Activated CD8-positive, alpha-beta T cell treated with anti-CD3 and anti-CD28 coated beads, Interleukin-2, amount 10 ng/mL, durations not matched to agents 7 days and 5 days (primary cell): ENCODE measurements around the gene CCPG1. TPM values are rescaled to one million over a fixed set of nuclear protein-coding genes. Genes with fewer than 3 reads are reported as not detected.

Experiments
- ATAC-seq: fragments of 150-1000 bp; cut with Tn5 transposase; one replicate; pipeline ENCODE4 v1.10.0; 2021; ENCODE audit warnings: moderate library complexity
- CTCF ChIA-PET: fragments of 350-600 bp; sonication (Branson Sonifier 250); formaldehyde crosslinking; loops from one replicate; lab custom pipeline; 2021; ENCODE audit warnings: antibody characterized with exemption; lab: Charles Lee
- POLR2A ChIA-PET: fragments of 350-600 bp; sonication (Branson Sonifier 250); formaldehyde crosslinking; loops from one replicate; lab custom pipeline; 2021; ENCODE audit warnings: antibody characterized with exemption; lab: Charles Lee
- DNase-seq: peaks from one replicate; pipeline ENCODE4 v3.0.0-alpha.2; 2020
- H3K27ac Mint-ChIP-seq: one replicate; pipeline ENCODE4 v1.8.0; 2021; ENCODE audit warnings: mild to moderate bottlenecking, mixed read lengths
- H3K27me3 Mint-ChIP-seq: one replicate; pipeline ENCODE4 v1.8.0; 2021; ENCODE audit warnings: low read depth, mixed read lengths
- H3K36me3 Mint-ChIP-seq: one replicate; pipeline ENCODE4 v1.8.0; 2021; ENCODE audit warnings: low read depth, mixed read lengths
- H3K4me1 Mint-ChIP-seq: one replicate; pipeline ENCODE4 v1.8.0; 2021; ENCODE audit warnings: low read depth, mixed read lengths
- H3K4me3 Mint-ChIP-seq: one replicate; pipeline ENCODE4 v1.8.0; 2021; ENCODE audit warnings: mild to moderate bottlenecking, mixed read lengths
- H3K9me3 Mint-ChIP-seq: one replicate; pipeline ENCODE4 v1.8.0; 2022; ENCODE audit warnings: mixed read lengths; ENCODE audit not compliant: insufficient read depth
- total RNA-seq, 2 experiments: library from RNA; stranded (reverse); gene quantifications; one replicate each; pipeline ENCODE4 v1.2.3, GENCODE V29; 2021

Gene CCPG1
- total RNA-seq, 2 experiments from 2014 or later, result 8.2 to 10.4 TPM

DNA sequence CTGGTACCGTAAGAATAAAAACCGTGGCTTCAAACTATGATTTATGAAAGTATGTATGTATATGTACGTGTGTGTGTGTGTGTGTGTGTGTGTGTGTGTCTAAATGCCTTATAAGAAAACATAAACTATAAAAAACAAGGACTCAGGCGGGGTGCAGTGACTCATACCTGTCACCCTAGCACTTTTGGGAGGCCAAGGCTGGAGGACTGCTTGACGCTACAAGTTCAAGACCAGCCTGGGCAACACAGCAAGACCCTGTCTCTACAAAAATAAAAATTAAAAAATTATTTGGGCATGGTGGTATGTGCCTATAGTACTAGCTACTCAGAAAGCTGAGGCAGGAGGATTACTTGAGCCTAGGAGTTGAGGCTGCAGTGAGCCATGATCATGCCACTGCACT is 29.1 kb downstream of the CCPG1 start:
- Mint-ChIP-seq H3K9me3 (no peaks in the 10 kb centered on the region), H3K4me1 (no peaks in the 10 kb centered on the region), H3K36me3 (peaks cover 5% of the 10 kb centered on the region), H3K27me3 (no peaks in the 10 kb centered on the region), H3K27ac (no peak overlapping the region), H3K4me3 (no peak overlapping the region)
- CTCF ChIA-PET, result no interaction called here
- DNase-seq (no peak), ATAC-seq (no peak)
- POLR2A ChIA-PET, result no interaction called here

DNA sequence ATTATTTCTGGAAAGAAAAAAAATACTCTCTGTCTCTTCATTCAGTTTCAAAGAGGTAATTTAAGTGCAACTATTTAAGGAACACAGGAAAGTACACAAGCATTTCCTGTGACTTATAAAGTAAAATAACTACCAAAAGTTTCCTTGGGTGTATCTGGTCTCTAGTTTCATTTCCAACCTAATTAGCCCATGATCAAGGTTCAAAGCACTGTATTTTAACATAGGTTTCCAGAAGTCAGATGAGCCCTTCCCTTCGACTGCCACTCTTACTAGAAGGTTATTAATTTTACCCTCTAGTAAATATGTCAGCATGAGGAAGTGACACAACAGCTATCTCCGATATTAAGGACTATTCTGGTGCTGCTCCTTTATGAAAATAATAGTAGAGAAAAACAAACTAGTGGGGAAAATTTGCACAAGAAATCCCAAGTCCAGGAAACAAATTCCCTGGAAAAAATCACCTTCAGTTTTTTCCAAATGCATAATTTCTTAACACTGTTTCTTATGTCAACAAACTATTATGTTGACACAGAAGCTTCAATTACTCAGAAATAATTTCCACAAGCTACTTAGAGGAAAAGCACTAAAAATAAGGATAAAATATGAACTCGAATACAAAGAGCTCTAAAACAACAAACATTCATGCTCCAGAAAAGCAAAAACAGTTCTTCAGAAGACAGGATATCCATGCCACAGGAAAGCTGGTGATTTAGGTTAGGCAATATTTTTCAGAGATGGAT is 35.3 kb downstream of the CCPG1 start:
- POLR2A ChIA-PET, result no interaction called here
- ATAC-seq, result no peak

DNA sequence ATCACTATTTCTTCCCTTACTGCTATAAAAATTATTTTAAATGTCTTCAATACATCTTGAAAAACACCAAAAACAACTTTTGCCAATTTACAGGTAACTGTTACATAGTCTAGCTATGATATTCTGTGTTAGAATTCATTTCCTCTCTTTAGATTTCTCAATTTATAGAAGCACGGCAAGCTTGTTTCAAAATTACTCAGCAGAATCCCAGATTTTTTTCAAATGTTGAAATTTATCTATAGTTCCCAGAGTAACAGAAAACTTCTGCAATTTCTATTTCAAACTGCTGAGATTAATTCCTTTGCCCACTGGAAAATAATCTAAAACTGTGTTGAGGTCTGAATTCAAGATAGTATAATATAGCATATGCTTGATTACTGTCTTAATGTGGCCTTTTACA is 41.2 kb downstream of the CCPG1 start:
- Mint-ChIP-seq H3K27me3 (no peaks in the 10 kb centered on the region), H3K27ac (no peak overlapping the region)
- CTCF ChIA-PET, result no interaction called here

More for the DNA sequence above, 35.3 kb downstream of the CCPG1 start:
- Mint-ChIP-seq H3K4me1 (peaks cover 5% of the 10 kb centered on the region), H3K27me3 (no peaks in the 10 kb centered on the region), H3K36me3 (peaks cover 3% of the 10 kb centered on the region), H3K9me3 (no peaks in the 10 kb centered on the region), H3K4me3 (no peak overlapping the region), H3K27ac (no peak overlapping the region)
- CTCF ChIA-PET, result interaction anchor here (1.5 to 1.6 kb wide), 2 partner anchors 36 to 66 kb away, joined by 5 to 6 read pairs; partner anchors contain the start of genes CCPG1 and PIERCE2
- no peak for DNase-seq

DNA sequence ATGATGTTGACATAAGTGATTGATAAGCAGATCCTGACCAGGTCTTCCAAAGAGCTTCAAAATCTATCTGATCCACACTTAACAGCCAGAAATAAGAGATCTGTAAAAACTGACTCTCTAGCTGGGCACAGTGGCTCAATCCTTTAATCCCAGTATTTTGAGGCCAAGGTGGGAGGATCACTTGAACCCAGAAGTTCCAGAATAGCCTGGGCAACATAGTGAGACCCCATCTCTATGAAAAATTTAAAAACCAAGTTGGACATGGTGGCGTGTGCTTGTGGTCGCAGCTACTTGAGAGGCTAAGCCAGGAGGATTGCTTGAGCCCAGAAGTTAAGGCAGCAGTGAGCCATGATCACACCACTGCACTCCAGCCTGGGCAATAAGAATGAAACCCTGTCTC is 45.5 kb downstream of the CCPG1 start:
- H3K4me3 Mint-ChIP-seq, result no peak overlapping the region

More for the DNA sequence above, 41.2 kb downstream of the CCPG1 start:
- Mint-ChIP-seq H3K4me3 (no peak overlapping the region), H3K4me1 (no peaks in the 10 kb centered on the region), H3K36me3 (no peaks in the 10 kb centered on the region), H3K9me3 (no peaks in the 10 kb centered on the region)
- POLR2A ChIA-PET, result interaction anchor here (0.7 kb wide), 1 partner anchor 10 kb away, joined by 3 read pairs; no protein-coding TSS in a partner anchor
- no peak for ATAC-seq
- DNase-seq, result no peak

DNA sequence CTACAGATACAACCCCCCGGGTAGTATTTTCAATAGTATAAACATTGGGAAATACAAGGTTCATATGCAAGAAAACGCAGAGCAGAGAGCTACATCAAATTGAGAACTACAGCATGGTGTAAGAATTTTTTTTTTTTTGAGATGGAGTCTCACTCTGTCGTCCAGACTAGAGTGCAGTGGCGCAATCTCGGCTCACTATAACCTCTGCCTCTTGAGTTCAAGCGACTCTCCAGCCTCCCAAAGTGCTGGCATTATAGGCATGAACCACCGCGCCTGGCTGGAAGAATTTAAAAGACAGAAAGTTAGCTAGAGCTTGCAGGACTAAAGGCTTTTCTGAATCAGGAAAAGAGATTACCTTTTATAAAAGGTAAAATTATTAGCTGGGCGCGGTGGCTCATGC is 47.1 kb downstream of the CCPG1 start:
- peaks cover 13% of the 10 kb centered on the region for H3K36me3 Mint-ChIP-seq
- POLR2A ChIA-PET, result no interaction called here
- no peak for ATAC-seq
- no peak for DNase-seq
- no peaks in the 10 kb centered on the region for H3K9me3 Mint-ChIP-seq
- H3K27ac Mint-ChIP-seq, result no peak overlapping the region
- no peaks in the 10 kb centered on the region for H3K27me3 Mint-ChIP-seq
- no peaks in the 10 kb centered on the region for H3K4me1 Mint-ChIP-seq
- H3K4me3 Mint-ChIP-seq, result no peak overlapping the region
- CTCF ChIA-PET, result interaction anchor here (1.9 kb wide), 1 partner anchor 78 kb away, joined by 9 read pairs; no protein-coding TSS in a partner anchor

More for the DNA sequence above, 45.5 kb downstream of the CCPG1 start:
- DNase-seq (no peak), ATAC-seq (no peak)
- Mint-ChIP-seq H3K9me3 (no peaks in the 10 kb centered on the region), H3K4me1 (no peaks in the 10 kb centered on the region), H3K27ac (no peak overlapping the region), H3K27me3 (no peaks in the 10 kb centered on the region), H3K36me3 (peaks cover 3% of the 10 kb centered on the region)
- POLR2A ChIA-PET, result no interaction called here
- CTCF ChIA-PET, result no interaction called here

DNA sequence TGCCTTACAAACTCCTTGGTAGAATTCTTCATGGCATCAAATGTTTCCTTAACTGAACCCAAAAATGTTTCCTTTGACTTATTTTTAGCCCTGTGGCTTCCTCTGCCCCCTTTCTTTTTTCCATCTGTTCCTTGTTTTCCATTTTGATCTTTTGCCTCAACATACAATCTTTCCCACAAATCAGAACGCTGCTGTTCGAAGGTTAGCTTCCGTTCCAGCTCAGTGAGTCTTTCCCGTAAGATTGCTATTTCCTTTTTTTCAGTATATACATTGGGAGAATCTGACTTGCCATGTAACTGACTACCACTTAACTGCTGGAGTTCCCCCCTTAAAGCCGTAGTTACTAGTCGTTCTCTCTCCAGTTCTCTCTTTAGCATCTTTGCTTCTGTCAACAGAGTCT is 47.9 kb downstream of the CCPG1 start:
- no peak overlapping the region for H3K27ac Mint-ChIP-seq
- CTCF ChIA-PET, result interaction anchor here (0.8 to 1.9 kb wide), 2 partner anchors 13 to 79 kb away, joined by 3 to 9 read pairs; no protein-coding TSS in a partner anchor
- ATAC-seq (no peak), DNase-seq (no peak)
- H3K4me1 Mint-ChIP-seq, result no peaks in the 10 kb centered on the region
- H3K36me3 Mint-ChIP-seq, result peaks cover 17% of the 10 kb centered on the region
- no peaks in the 10 kb centered on the region for H3K9me3 Mint-ChIP-seq
- no peak overlapping the region for H3K4me3 Mint-ChIP-seq
- H3K27me3 Mint-ChIP-seq, result no peaks in the 10 kb centered on the region
- POLR2A ChIA-PET, result no interaction called here

DNA sequence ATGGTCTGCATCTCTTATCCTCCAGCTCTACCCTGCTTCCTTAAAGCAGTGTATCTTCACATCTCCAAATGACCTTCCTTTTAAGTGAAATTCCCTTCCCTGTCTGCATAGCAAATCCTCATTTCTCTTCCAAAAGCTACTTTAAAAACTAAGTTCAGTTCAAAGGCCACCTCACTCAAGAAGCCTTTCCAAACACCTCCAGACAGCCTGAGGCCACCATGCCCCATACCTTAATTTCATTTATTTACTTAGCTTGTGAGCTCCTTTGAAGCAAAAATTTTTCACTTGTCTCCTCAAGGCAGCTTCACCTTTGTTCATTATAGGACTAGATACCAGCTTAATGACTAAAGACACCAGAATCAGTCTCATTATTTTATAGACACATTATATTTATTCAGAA is 49.7 kb downstream of the CCPG1 start:
- no peaks in the 10 kb centered on the region for H3K27me3 Mint-ChIP-seq
- H3K4me3 Mint-ChIP-seq, result no peak overlapping the region
- ChIA-PET CTCF (interaction anchor here (1.1 kb wide), 1 partner anchor 81 kb away, joined by 3 read pairs; no protein-coding TSS in a partner anchor), POLR2A (no interaction called here)
- DNase-seq (no peak), ATAC-seq (no peak)
- H3K27ac Mint-ChIP-seq, result no peak overlapping the region
- H3K9me3 Mint-ChIP-seq, result no peaks in the 10 kb centered on the region
- peaks cover 18% of the 10 kb centered on the region for H3K36me3 Mint-ChIP-seq
- H3K4me1 Mint-ChIP-seq, result no peaks in the 10 kb centered on the region

DNA sequence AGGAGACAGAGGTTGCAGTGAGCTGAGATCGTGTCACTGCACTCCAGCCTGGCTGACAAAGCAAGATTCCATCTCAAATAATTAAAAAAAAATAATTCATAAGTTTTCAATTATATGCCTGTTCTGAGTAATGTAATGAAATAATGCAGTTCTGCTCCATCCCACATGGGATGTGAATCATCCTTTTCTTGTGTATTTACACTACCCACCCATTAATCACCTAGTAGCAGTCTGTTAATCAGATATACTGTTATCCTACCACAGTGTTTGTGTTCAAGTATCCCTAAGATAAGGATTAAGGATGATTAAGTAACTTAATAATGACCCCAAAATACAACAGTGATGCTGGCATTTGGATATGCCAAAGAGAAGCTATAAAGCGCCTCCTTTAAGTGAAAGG is 50.4 kb downstream of the CCPG1 start:
- Mint-ChIP-seq H3K27me3 (no peaks in the 10 kb centered on the region), H3K9me3 (no peaks in the 10 kb centered on the region), H3K36me3 (peaks cover 18% of the 10 kb centered on the region), H3K4me1 (no peaks in the 10 kb centered on the region), H3K4me3 (no peak overlapping the region), H3K27ac (no peak overlapping the region)
- DNase-seq (no peak), ATAC-seq (no peak)
- ChIA-PET CTCF (interaction anchor here (1.1 kb wide), 1 partner anchor 82 kb away, joined by 3 read pairs; no protein-coding TSS in a partner anchor), POLR2A (no interaction called here)

DNA sequence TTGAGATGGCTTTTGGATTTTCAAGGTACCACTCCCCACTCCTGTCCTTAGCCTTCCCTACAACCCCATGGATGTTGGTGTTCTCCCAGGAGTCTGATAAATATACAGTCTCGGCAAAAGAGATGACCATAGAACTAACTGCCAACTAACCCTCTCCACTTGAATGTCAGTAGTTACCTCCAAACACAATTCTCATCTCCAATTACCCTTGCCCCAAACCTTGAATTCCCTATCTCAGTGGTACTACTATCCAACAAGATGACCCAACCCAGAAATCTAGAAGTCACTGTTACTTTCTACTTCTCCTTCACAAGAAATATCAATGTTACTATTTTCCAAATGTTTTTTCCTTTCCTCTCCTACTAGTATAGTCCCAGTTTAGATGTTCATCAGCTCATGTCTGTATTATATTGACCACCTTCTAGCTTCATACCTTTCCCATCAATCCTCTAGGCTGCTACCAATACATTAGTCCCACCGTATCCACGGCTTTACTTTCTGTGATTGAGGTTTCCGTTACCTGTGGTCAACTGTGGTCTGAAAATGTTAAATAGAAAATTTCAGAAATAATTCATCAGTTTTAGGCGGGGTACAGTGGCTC is 51.1 kb downstream of the CCPG1 start:
- POLR2A ChIA-PET, result interaction anchor here (0.5 kb wide), 1 partner anchor 10 kb away, joined by 3 read pairs; no protein-coding TSS in a partner anchor
- H3K27ac Mint-ChIP-seq, result no peak overlapping the region
- ATAC-seq (no peak), DNase-seq (no peak)
- H3K9me3 Mint-ChIP-seq, result no peaks in the 10 kb centered on the region
- no peaks in the 10 kb centered on the region for H3K27me3 Mint-ChIP-seq
- H3K4me3 Mint-ChIP-seq, result no peak overlapping the region
- H3K4me1 Mint-ChIP-seq, result no peaks in the 10 kb centered on the region
- CTCF ChIA-PET, result no interaction called here
- H3K36me3 Mint-ChIP-seq, result peaks cover 18% of the 10 kb centered on the region

DNA sequence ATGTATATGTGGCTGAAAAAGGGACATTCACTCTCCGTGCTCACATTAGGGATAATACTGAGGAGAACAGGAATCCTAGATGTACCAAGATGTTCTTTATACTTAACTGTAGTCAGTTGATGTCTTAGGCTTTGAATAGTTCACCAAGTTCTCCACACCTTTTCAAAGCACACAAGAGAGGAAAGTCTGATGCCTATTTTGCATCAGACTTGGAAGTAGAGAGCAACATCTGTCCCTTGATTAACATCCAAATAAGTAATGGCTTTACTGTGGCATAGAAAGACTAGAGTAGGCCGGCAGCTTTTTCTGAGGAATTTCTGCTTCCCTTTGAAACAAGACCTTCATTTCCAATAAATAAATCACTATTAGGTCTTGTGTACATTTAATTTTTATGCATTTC is 55.1 kb downstream of the CCPG1 start:
- Mint-ChIP-seq H3K9me3 (no peaks in the 10 kb centered on the region), H3K27ac (no peak overlapping the region), H3K27me3 (no peaks in the 10 kb centered on the region), H3K4me3 (no peak overlapping the region), H3K36me3 (peaks cover 34% of the 10 kb centered on the region), H3K4me1 (no peaks in the 10 kb centered on the region)
- DNase-seq, result no peak
- CTCF ChIA-PET, result interaction anchor here (2.2 kb wide), 1 partner anchor 86 kb away, joined by 4 read pairs; no protein-coding TSS in a partner anchor
- ATAC-seq, result no peak
- POLR2A ChIA-PET, result no interaction called here

DNA sequence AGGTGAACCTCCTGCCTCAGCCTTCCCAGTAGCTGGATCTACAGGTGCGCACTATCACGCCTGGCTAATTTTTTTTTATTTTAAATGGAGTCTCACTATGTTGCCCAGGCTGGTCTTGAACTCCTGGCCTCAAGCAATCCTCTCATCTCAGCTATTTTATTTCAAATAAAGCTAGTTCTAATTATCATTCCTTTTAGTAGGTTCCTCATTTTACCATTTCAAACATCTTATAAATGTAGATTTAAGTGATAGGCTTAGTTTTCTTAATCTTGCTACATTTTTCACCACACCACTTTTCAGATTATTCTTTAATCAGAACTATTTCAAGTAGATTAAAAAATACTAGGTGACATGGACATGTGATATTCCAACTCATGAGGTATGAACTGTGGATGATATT is 58.9 kb downstream of the CCPG1 start:
- Mint-ChIP-seq H3K27me3 (no peaks in the 10 kb centered on the region), H3K4me3 (no peak overlapping the region), H3K4me1 (no peaks in the 10 kb centered on the region), H3K9me3 (no peaks in the 10 kb centered on the region), H3K27ac (no peak overlapping the region), H3K36me3 (peaks cover 32% of the 10 kb centered on the region)
- CTCF ChIA-PET, result no interaction called here
- DNase-seq (no peak), ATAC-seq (no peak)
- POLR2A ChIA-PET, result no interaction called here

DNA sequence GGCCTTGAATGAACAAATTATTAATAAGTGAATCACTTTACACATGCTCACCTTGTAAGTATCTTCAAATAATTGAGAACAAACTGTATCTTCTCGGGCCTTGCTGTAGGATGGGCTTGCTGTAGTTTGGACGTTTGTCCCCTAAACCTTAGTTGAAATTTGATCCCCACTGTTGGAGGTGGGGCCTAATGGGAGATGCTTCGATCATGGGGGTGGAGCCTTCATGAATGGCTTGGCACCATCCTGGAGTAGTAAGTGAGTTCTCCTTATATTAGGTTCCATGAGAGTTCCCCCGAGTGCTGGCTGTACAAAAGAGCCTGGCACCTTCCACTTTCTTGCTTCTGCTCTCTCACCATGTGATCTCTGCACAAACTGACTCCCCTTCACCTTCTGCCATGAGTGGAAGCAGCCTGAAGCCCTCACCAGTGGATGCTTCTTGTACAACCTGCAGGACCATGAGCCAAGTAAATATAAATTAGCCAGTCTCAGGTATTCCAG is 59.8 kb downstream of the CCPG1 start:
- H3K4me1 Mint-ChIP-seq, result no peaks in the 10 kb centered on the region
- ChIA-PET POLR2A (no interaction called here), CTCF (no interaction called here)
- no peak overlapping the region for H3K4me3 Mint-ChIP-seq
- ATAC-seq, result no peak
- H3K36me3 Mint-ChIP-seq, result peaks cover 34% of the 10 kb centered on the region
- no peaks in the 10 kb centered on the region for H3K9me3 Mint-ChIP-seq
- H3K27me3 Mint-ChIP-seq, result no peaks in the 10 kb centered on the region
- no peak for DNase-seq
- no peak overlapping the region for H3K27ac Mint-ChIP-seq
